Nephron (organoid): ENCODE results near the gene TMED9.
A peak's percentile ranks its signal among the peaks of the same experiment; 100 is the strongest.

Experiments used
- H3K27ac Mint-ChIP-seq, 3 experiments: 2 replicates each; pipeline ENCODE4 v1.8.0; 2020; ENCODE audit warnings: mixed read lengths in 3 of 3, mild to moderate bottlenecking in 2 of 3, moderate library complexity in 1 of 3
- H3K27me3 Mint-ChIP-seq: 2 replicates; pipeline ENCODE4 v1.8.0; 2021; ENCODE audit warnings: low read depth, mild to moderate bottlenecking, moderate library complexity, mixed read lengths
- H3K36me3 Mint-ChIP-seq: 2 replicates; pipeline ENCODE4 v1.8.0; 2020; ENCODE audit warnings: low read depth, mixed read lengths
- H3K4me1 Mint-ChIP-seq: 2 replicates; pipeline ENCODE4 v1.8.0; 2020; ENCODE audit warnings: mixed read lengths
- H3K4me3 Mint-ChIP-seq, 3 experiments: 2 replicates each; pipeline ENCODE4 v1.8.0; 2020; ENCODE audit warnings: mild to moderate bottlenecking in 3 of 3, mixed read lengths in 3 of 3, moderate library complexity in 2 of 3
- H3K9me3 Mint-ChIP-seq: 2 replicates; pipeline ENCODE4 v1.8.0; 2020; ENCODE audit warnings: mixed read lengths
- TF ChIP-seq, protein P1 (sequence below), 3 experiments: fragments of 200-600 bp; sonication (generic); IDR thresholded peaks; one replicate each; pipeline ENCODE4 v1.5.0; 2021; ENCODE audit warnings: antibody characterized with exemption in 3 of 3; ENCODE audit not compliant: unreplicated experiment in 3 of 3

The TMED9 gene

DNA sequence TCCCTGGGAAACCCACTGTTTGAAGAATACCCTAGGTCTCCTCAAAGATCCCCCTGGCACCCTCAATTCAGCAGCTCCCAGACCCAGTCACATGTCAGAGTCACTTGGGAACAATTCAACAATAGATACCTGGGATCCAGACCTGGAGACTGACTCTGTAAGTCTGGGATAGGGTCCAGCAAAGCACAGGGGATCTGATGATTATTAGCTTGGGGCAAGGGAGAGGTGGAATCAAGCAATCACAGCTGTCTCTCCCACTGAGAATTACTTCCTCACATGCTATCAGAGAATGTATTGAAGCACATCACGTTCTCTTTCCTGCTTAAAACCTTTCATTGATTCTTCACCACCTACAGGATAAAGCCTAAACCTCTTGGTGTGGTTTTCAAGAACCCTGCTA lies 43.5 kb upstream of the TMED9 start:
- TF ChIP-seq, protein P1, sequence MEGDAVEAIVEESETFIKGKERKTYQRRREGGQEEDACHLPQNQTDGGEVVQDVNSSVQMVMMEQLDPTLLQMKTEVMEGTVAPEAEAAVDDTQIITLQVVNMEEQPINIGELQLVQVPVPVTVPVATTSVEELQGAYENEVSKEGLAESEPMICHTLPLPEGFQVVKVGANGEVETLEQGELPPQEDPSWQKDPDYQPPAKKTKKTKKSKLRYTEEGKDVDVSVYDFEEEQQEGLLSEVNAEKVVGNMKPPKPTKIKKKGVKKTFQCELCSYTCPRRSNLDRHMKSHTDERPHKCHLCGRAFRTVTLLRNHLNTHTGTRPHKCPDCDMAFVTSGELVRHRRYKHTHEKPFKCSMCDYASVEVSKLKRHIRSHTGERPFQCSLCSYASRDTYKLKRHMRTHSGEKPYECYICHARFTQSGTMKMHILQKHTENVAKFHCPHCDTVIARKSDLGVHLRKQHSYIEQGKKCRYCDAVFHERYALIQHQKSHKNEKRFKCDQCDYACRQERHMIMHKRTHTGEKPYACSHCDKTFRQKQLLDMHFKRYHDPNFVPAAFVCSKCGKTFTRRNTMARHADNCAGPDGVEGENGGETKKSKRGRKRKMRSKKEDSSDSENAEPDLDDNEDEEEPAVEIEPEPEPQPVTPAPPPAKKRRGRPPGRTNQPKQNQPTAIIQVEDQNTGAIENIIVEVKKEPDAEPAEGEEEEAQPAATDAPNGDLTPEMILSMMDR (IDR thresholded peaks at IDR 0.05; ENCODE audit: unreplicated experiment in 3 of 3), result no peak
- peaks cover 15% of the 10 kb centered on the region for H3K36me3 Mint-ChIP-seq
- H3K4me1 Mint-ChIP-seq, result peaks cover 66% of the 10 kb centered on the region

DNA sequence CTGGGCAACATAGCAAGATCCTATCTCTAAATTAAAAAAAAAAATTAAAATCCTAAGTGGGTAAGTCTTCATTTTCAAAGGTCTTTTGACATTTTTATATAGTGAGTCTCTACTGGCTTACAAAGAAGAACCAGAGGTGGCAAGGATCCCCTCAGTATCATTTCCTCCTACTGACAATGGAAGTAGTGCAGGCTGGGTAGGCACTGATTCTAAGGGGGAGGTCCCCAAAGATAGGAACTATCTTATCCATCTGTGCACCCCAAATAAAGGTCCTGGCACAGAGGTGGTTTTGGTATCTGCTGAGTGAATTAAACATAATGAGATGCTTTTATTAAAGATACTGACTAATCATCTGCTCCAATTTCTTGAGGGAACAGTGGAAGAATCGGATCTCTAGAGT lies 41.9 kb upstream of the TMED9 start:
- no peaks in the 10 kb centered on the region for H3K27me3 Mint-ChIP-seq
- peak overlapping the region in 1 of 3 experiments; percentile 37 for H3K27ac Mint-ChIP-seq
- H3K4me3 Mint-ChIP-seq, result peak overlapping the region; percentile 31 to 53 (median 33)
- H3K36me3 Mint-ChIP-seq, result peaks cover 15% of the 10 kb centered on the region
- TF ChIP-seq, protein P1 (IDR thresholded peaks at IDR 0.05; ENCODE audit: unreplicated experiment in 3 of 3), result no peak
- H3K4me1 Mint-ChIP-seq, result peaks cover 59% of the 10 kb centered on the region
- no peaks in the 10 kb centered on the region for H3K9me3 Mint-ChIP-seq

More for the DNA sequence above, 43.5 kb upstream of the TMED9 start:
- H3K9me3 Mint-ChIP-seq, result no peaks in the 10 kb centered on the region
- peak overlapping the region in 2 of 3 experiments; percentile 43 to 54 for H3K27ac Mint-ChIP-seq
- H3K27me3 Mint-ChIP-seq, result no peaks in the 10 kb centered on the region
- H3K4me3 Mint-ChIP-seq, result no peak overlapping the region

DNA sequence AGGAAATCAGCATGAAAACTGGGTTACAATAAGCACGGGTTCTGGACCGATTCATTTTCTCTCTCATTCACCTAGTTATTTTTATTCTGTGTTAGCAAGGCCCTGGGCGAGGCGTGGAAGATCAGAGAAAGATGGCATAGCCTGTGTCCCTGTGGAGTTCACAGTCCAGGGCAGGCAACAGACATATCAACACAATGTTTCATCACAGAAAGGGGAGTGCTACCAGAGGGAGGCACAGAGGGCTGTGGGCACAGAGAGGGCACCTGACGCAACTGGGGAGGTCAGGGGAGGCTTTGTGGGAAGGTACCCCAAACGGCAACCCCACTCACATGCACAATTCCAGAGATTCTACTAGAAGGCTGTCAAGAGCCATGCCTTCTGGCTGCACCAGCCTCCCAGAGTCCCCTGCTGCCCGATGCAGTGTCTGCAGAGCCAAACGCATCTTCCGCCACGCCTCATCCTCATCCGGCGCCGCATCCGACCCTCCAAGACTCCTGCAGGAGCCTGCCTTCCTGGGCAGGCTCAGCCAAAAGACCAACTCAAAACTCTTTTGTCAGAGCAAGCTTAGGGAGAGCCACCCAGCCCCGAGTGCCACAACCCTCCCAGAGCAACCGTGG lies 39.1 kb upstream of the TMED9 start:
- Mint-ChIP-seq H3K4me1 (peaks cover 48% of the 10 kb centered on the region), H3K36me3 (peaks cover 8% of the 10 kb centered on the region), H3K27me3 (no peaks in the 10 kb centered on the region), H3K27ac (peak overlapping the region; percentile 72 to 88 (median 74)), H3K9me3 (no peaks in the 10 kb centered on the region), H3K4me3 (peak overlapping the region; percentile 84 to 95 (median 92))
- TF ChIP-seq, protein P1 (IDR thresholded peaks at IDR 0.05; ENCODE audit: unreplicated experiment in 3 of 3), result no peak

DNA sequence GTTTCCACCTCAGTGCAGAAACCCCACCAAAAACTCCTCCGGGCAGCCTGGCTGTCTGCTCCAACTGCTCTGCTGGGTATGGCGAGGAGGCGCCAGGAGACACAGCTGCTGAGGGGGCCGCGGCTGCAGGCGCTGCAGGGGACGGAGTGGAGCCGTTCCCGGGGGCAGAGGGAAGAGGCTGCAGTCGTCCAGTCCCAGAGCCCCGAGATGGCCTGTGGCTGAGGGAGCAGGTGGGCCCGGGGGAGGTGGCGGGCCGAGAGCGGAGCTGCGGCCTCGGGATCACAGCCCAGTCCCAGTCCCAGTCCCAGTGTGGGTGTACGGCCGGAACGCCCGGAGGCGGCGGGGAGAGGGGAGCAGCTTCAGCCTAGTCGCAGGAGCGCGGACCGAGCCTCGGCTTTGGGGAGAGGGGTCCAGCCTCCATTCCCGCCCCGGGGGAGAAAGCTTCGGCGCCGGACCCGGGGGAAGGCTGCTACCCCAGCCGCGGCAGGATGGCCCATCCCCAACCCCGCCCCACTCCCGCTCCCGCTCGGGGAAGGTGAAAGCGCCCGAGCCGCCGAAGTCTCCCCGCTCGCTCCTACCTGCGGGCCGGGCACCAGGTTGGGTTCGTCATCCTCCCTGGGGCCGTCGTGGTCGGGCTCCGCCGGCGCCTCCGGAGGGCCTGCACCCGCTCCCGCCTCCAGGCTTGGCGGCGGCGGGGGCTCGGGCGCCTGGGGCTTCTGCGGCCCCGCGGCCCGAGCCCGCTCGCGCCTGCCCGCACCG lies 38.2 kb upstream of the TMED9 start:
- TF ChIP-seq, protein P1 (IDR thresholded peaks at IDR 0.05; ENCODE audit: unreplicated experiment in 3 of 3), result no peak
- peaks cover 39% of the 10 kb centered on the region for H3K4me1 Mint-ChIP-seq
- H3K36me3 Mint-ChIP-seq, result peaks cover 8% of the 10 kb centered on the region
- no peaks in the 10 kb centered on the region for H3K27me3 Mint-ChIP-seq
- H3K27ac Mint-ChIP-seq, result peak overlapping the region in 2 of 3 experiments; percentile 72 to 88
- no peaks in the 10 kb centered on the region for H3K9me3 Mint-ChIP-seq
- H3K4me3 Mint-ChIP-seq, result peak overlapping the region; percentile 84 to 95 (median 92)

DNA sequence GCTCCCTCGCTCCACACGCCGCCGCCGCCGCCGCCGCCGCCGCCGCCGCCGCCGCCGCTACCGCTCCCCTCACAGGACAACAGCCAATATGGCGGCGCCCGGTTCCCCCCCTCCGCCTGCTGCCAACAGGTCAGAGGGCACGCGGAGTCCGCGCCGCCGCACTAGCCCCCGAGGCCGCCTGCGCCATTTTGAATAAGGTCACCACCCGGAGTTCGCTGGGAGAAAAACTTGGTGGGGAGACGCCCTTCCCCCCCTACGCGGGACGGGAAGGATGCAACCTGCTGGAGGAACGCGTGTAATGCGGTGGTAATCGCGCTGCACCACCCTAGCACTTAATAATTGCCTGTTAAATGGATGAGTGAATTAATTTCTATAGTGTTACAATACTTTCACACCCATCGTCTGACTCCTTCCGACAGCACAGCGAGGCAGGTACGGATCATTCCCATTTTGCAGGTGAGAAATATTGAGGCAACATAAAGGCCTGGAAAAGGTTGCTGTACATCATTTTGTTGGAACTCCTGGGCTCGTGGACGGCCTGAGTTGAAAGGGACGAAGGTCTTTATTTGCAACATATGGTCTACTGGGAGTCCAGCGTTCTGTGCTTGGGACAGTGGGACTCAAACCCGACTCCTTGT lies 37.4 kb upstream of the TMED9 start, which contains the start of gene FAM193B:
Gene FAM193B (minus strand): TSS at position 90 of the 638 bp plus-strand sequence. CDS start 105 bp downstream, outside the sequence.
- Mint-ChIP-seq H3K27ac (peak within 1 kb of the TSS; percentile 82 to 89 (median 87)), H3K9me3 (no peaks in the 10 kb centered on the region), H3K4me3 (peak within 1 kb of the TSS; percentile 88 to 95 (median 92)), H3K27me3 (no peaks in the 10 kb centered on the region), H3K4me1 (peaks cover 37% of the 10 kb centered on the region), H3K36me3 (peaks cover 8% of the 10 kb centered on the region)
- TF ChIP-seq, protein P1 (IDR thresholded peaks at IDR 0.05; ENCODE audit: unreplicated experiment in 3 of 3), result peak in 2 of 3 experiments; percentile 33
